Amygdala (tissue), 56 donors: ENCODE results near the gene SPATA6.
"Not testable (repeated sequence)": the region's sequence is repeated elsewhere in the genome, so short reads cannot be mapped to it uniquely, and the experiment has no call there.

ENCODE experiments used
- DNase-seq, 56 donors: peaks; one replicate each; lab custom pipeline; 2025; lab: John Stamatoyannopoulos, UW

The SPATA6 gene

DNA sequence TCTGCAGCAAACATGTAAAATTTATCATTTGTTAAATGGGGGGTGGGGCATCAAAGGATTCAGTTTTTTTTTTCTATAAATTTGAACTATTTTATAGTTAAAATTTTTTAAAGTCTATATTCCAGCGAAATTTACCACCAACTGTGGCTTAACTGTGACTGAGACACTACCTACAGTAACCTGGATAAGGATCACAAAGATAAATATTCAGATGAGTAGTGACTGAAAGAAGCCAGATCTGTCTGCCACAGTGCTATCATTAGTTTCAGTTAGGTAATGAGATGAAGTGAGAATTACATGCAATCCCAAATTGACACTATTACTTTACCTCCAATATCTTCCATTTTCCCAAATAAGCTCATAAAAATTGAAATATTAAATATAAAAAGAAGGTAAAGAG is 5.4 kb downstream of the SPATA6 start:
- no peak for DNase-seq

DNA sequence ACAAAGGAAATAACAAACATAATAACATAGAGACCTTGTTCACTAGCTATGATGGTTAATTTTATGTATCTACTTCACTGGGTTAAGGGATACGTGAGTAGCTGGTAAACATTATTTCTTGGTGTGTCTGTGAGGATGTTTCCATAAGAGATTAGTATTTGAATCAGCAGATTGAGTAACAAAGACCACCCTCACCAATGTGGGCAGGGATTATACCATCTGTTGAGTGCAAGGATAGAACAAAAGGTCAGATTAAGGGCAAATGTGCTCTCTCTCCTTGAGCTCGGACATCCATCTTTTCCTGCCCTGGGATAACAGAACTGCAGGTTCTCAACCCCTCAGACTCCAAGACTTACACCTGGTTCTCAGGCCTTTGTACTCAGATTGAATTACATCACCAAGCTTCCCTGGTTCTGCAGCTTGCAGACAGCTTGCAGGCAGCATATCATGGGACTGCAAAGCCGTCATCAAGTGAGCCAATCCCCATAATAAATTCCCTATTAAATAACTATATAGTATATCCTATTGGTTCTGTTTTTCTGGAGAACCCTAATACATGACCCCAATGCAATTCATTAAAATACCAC is 9.2 kb downstream of the SPATA6 start:
- DNase-seq, result no peak

DNA sequence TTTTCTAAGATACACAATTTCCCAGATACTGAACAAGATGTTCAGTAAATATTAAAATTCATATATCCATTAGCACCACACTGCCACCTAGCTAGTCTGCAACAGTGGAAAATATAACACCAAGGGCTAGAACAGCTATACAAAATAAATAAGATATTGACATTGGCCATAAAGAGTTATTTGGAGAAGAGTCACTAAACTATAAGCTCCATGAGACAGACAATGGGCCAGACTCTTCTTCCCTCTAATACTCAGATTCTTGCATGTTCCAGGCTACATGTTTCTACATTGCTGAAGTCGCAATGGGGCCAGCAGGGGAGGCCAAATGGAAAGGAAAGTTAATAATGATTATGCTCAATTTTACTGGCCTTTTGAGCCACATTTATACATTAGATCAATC is 21.5 kb downstream of the SPATA6 start:
- DNase-seq, result peak in 1 of 56 donors; percentile 1

DNA sequence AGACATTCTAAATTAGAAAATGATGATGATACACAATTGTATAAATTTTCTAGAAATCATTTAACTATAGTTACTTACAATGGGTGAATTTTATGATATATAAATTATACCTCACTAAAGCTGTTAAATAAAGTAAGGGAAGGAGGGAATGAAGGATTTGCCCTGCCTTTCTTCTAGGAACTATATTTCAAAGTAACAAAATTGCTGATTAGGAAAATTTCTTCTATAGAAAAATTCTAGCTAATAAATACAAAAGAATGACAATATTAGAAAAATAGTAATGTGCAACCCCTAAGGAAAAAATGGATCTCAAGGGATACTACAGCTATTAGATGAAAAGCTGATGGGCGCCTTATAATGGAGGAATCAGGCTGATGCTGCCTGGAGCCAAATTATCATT is 23.1 kb downstream of the SPATA6 start:
- DNase-seq, result no peak

DNA sequence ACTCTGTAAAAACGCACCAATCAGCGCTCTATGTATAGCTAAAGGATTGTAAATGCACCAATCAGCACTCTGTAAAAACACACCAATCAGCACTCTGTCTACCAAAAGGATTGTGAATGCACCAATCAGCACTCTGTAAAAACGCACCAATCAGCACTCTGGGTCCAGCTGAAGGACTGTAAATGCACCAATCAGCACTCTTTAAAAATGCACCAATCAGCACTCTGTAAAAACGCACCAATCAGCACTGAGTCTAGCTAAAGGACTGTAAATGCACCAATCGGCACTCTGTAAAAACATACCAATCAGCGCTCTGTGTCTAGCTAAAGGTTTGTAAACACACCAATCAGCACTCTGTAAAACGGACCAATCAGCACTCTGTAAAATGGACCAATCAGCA is 27.8 kb downstream of the SPATA6 start:
- DNase-seq, result not testable (repeated sequence)

DNA sequence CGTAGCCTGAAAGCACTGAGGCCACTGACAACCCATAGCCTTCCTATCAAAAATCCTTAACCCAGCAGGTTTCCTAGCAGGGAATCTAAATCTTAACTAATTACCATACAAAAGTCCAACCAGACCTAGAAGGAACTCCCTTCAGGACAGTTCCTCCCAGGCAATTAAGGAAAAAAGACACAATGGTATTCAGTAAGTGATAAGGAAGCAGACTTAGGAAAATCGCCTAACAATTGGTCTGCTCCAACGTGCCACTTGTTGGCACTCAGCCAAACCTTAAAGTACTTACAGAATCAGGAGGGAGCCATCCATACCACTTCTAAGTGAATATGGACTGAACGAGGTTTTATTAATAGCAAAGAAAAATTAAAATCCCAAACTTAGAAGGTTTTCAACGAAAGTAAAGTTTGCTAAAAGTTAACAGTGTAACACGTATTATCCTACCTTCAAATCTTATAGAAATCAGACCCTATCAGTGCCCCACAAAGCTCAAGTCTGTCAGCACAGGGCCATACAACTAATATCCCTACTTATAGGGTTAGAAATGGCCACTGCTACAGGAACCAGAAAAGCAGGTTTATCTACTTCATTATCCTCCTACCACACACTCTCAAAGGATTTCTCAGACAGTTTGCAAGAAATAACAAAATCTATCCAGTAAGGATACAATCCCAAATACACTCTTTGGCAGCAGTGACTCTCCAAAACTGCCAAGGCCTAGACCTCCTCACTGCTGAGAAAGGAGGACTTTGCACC is 29.0 kb downstream of the SPATA6 start:
- DNase-seq, result no peak

DNA sequence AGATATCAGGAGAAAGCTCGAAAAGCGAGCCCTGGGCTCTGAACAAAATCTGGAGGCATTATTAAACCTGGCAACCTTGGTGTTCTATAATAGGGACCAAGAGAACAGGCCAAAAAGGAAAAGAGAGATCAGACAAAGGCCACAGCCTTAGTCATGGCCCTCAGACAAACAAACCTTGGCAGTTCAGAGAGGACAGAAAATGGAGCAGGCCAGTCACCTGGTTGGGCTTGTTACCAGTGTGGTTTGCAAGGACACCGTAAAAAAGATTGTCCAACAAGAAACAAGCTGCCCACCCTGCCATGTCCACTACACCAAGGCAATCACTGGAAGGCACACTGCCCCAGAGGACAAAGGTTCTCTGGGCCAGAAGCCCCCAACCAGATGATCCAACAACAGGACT is 31.2 kb downstream of the SPATA6 start:
- DNase-seq, result peak in 2 of 56 donors; percentile 1 to 7

DNA sequence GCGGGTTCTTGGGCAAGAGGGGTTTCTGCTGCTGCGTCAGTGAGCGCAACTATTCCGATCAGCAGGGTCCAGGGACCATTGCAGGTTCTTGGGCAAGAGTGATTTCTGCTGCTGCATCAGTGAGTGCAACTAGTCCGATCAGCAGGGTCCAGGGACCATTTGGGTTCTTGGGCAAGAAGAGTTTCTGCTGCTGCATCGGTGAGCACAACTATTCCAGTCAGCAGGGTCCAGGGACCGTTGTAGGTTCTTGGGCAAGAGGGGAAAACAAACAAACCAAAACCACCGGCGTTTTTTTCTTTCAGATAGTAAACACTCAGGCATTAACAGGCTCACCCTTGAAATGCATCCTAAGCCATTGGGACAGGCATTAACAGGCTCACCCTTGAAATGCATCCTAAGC is 32.6 kb downstream of the SPATA6 start:
- no peak for DNase-seq

DNA sequence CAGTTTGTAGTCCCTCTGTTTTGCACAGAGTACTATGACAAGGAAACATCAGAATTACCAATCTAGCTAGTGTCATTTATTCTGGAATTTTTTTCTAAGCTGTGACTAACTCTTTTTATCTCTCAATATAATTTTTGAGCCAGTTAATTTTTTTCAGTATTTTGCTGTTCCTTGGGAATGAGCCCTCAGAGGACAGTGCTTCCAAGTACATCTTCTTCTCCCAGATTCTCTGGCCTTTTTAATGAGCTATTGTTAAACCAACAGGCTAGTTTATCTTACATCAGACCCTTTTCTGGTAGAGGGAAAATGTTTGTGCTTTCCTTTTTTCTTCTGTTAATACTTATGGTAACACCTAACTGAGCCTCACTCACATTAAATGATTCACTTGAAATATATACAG is 34.6 kb downstream of the SPATA6 start:
- DNase-seq, result not testable (repeated sequence)

DNA sequence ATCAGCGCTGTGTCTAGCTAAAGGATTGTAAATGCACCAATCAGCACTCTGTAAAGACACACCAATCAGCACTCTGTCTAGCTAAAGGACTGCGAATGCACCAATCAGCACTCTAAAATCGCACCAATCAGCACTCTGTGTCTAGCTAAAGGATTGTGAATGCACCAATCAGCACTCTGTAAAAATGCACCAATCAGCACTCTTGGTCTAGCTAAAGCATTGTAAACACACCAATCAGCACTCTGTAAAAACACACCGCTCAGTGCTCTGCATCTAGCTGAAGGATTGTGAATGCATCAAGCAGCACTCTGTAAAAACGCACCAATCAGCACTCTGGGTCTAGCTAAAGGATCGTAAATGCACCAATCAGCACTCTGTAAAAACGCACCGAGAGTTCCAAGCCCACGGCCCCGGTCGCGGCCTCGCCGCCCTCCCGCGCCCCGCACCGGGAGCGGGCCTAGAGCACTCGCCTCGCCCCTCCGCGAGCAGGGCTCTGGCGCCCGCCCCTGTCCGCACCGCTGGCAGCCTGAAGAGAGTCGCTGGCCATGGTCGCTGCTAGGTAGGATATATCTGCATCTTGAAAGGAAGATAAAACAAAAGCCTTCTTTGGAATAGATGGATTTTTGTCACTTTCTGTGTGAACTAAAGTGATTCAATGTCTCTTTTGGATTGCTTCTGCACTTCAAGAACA is 36.5 kb downstream of the SPATA6 start:
- DNase-seq, result not testable (repeated sequence)

DNA sequence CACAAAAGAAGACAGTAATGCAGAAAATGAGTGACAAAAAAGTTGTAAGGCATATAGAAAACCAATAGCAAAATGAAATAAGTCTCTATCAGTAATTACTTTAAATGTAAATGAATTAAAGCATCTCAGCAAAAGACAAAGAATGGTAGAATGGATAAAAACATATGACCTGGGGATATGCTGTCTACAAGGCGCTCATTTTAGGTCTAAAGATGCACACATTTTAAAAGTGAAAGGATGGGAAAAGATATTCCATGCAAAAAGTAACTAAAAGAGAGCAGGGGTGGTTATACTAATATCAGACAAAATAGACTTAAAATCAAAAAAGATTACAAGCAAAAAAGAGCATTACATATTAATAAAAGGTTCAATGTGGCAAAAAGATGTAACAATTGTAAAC is 41.2 kb downstream of the SPATA6 start:
- DNase-seq, result no peak

DNA sequence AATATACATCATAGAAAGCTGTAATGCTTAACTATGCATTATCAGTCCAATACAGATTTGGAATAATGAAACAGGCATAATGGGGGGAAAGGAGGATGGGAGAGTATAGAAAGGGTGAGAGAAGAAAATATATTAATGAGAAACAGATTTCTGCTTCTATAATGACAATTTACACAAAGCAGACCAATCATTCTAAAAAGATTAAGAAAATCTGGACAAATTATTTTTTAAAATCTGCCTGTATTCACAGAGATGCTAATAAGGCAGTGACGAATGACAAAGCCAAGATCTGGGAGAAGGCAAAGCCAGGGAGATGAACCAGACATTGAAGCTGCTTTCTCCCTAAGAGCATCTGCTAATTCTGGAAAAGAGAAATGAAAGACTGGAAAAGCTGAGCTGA is 50.0 kb downstream of the SPATA6 start:
- DNase-seq, result no peak

DNA sequence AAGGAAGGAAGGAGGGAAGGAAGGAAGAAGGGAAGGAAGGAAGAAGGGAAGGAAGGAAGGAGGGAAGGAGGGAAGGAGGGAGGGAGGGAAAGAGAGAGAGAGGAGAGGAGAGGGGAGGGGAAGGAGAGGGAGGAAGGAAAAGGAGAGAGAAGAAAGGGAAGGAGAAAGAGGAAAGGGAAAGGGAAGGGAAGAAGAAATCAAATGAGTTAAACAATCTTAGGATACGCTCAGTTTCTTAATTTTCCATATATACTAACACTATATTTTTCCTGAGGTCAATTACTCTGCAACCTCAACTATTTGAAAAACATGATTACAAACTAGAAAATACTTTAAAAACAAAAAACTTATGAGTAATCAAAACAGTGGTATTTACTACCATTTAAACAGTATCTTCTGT is 53.3 kb downstream of the SPATA6 start:
- DNase-seq, result no peak

DNA sequence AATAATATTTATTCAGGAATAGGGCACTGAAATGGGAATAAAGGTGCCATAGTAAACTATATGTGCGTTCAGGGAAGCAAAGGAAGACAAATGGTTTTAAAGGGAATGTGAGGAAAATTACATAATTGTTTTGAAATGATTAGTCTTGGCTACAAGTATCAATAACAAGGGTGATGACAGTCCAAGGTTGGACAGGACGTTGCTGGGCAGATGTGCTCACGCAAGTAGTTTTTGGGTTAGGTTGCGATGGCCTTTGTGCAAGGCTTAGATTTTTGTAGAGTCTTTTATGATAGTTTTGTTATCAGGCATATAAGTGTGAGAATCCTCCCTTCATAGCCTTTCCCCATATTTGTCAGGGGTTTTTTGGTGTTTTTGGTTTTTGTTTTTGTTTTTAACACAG is 57.0 kb downstream of the SPATA6 start:
- no peak for DNase-seq

DNA sequence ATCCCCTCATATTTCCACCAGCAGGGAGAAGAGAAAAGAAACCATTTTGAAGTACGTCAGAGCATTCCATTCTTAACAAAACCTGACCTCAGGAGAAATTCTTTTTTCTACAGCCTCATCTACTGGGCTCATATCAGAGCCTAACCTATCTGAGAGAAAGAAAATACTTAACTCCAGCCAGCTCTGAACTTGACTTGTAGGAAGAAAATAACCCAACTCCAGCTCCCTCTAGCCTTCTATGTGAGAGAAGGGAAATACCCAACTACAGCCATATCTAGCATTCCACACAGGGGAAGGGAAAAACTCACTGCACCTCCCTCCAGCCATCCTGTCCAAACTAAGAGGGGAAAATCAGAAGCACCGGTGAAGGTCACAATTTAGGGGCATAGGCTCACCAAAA is 57.7 kb downstream of the SPATA6 start:
- no peak for DNase-seq

DNA sequence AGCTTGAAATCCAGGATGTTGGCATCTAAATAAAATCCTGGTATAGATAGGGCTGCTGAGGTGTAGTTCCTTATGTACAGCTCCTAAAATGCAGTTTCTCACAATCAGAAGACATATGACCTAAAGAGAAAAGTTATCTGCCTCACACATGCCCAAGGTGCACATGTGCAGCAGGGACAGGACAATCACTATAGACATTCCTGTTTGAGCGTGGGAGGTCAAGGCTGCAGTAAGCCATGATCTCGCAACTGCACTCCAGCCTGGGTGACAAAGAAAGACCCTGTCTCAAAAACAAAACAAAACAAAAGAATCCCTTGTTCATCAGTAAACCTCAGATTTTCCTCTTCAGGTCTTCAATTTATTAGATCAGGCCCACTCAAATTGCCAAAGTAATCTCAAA is 66.1 kb downstream of the SPATA6 start:
- no peak for DNase-seq

DNA sequence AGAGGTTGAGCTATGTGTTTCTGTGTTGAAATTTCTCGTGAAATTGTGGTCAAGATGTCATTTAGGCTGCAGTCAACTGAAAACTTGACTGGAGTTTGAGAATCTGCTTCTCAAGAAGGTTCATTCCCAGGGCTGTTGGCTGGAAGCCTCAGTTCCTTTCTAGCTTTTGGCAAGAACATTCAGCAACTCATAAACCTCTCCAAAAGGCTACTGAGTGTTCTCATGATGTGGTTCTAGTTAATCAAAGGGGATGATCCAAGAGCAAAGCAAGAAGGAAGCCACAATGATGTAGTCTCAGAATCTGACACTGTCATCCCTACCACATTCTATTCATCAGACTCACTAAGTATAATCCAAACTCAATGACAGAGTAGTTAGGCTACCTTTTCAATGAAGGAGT is 66.6 kb downstream of the SPATA6 start:
- DNase-seq, result no peak

DNA sequence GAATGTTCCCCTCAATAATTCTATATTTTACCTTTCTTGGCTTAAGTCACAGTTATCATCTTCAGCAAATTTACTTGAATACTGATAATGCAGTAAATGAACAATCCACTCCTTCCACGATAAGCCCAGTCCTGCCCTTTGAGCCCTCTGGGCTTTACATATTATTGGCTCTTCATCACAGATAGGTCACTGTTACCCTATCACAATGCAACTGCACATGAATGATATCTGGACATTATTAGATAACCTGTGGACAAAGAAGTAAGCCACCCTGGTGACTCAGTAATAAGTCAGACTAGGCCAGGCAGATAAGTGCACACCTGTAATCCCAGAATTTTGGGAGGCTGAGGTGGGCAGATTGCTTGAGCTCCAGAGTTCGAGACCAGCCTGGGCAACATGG is 69.4 kb downstream of the SPATA6 start:
- no peak for DNase-seq

DNA sequence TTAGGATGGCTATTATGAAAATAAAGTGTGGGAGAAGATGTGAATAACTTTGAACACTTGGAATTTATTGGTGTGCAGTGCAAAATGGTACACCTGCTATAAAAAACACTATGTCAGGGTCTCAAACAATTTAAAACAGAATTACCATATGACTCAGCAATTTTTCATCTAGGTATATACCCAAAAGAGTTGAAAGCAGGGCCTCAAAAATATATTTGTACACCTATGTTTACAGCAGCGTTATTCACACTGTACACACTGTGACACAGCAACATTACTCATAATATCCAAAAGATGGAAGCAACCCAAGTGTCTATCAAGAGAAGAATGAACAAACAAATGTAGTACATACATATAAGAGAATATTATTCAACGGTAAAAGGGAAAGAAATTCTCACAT is 75.8 kb downstream of the SPATA6 start:
- DNase-seq, result no peak

DNA sequence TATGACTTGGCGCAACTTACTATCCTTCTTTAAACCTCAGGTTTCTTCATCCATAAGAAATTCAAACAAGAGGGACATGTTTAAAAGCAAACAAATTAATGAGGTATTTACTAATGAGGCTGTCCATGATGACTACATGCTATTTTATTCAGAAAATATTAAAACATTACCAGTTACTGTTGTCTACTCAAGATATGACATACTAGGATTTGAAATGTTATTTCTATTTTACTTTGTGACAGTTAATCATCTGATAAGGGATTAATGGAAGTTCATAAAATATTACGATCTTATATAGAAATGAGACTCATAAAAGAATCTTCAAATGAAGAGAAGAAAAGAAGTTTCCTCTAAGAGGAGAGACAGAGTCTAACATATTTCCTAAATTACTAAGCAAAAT is 80.1 kb downstream of the SPATA6 start:
- DNase-seq, result no peak

DNA sequence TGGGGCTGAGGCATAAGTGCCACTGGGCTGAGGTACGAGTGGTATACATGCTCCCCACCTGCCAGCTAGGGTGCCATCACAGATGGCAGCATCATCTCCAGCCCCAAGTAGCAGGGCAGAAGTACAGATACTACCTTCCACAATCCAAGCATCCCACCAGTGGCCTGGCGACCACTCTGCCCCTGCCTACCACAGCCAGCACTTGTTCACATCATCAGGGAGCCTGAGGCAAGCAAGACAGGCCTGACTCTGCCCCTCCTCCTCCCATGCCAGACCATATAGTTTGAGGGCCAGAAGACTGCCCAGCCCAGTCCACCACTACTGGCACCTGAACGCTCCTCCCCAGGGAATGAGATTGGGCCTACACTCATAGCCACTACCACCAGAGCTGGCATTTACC is 84.6 kb downstream of the SPATA6 start:
- DNase-seq, result no peak

DNA sequence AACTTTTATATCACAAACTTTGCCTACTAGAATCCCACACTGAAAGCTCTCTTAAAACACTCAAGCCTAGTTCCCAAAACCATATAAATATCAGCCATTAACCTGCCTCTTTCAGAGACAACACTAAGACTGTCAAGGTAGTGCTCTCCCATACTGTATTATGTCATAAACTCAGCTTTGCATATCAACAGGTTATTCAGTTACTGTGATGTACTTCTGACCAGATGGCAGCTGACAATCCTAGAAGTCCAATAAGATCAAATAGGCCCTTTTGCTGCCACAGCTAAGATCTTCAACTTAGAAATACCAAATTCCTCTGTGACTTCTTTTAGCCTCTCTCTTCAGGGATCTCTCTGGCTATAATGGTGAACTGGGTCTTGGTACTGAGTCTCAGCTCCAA is 97.2 kb downstream of the SPATA6 start:
- no peak for DNase-seq
